ENCODE data around the gene ERN2.

DNA sequence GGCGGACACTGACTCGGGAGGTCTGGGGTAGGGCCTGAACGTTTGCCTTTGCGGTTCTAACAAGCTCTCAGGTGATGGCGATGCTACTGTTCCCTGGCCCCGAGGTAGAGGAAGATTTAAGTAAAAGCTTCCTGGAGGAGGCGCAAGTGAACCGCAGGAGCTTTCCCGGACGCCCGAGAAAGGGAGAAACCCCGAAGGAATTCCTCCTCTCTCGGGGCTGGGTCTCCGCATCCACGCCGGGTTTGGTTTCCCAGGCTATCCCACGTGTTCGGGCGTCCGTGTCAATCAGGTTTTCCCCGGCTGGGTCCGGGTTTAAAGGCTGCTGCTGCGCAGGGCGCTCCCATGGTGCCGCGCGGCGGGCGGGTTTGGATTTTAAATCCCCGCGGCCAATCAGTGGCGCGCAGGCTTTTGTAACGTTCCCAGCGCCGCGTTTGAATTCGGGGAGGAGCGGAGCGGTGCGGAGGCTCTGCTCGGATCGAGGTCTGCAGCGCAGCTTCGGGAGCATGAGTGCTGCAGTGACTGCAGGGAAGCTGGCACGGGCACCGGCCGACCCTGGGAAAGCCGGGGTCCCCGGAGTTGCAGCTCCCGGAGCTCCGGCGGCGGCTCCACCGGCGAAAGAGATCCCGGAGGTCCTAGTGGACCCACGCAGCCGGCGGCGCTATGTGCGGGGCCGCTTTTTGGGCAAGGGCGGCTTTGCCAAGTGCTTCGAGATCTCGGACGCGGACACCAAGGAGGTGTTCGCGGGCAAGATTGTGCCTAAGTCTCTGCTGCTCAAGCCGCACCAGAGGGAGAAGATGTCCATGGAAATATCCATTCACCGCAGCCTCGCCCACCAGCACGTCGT, 34.4 kb downstream of the ERN2 start, which contains the start of gene PLK1:
- no peak for TF ChIP-seq EZH2phosphoT487 (IDR thresholded peaks at IDR 0.05; ENCODE audit: borderline replicate concordance, low read length)
- peak; percentile 66 for TF ChIP-seq CTCF (IDR thresholded peaks at IDR 0.05; ENCODE audit: low read depth, low read length, poor library complexity, severe bottlenecking)
